ENCODE measurements around the gene LYST. TPM values are rescaled to one million over a fixed set of nuclear protein-coding genes. Genes with fewer than 3 reads are reported as not detected.

The LYST gene
- total and polyA plus RNA-seq, 2 donors (not counting 1 experiment from before 2014, with no cell fraction given) = 7.5 to 50.2 TPM

DNA sequence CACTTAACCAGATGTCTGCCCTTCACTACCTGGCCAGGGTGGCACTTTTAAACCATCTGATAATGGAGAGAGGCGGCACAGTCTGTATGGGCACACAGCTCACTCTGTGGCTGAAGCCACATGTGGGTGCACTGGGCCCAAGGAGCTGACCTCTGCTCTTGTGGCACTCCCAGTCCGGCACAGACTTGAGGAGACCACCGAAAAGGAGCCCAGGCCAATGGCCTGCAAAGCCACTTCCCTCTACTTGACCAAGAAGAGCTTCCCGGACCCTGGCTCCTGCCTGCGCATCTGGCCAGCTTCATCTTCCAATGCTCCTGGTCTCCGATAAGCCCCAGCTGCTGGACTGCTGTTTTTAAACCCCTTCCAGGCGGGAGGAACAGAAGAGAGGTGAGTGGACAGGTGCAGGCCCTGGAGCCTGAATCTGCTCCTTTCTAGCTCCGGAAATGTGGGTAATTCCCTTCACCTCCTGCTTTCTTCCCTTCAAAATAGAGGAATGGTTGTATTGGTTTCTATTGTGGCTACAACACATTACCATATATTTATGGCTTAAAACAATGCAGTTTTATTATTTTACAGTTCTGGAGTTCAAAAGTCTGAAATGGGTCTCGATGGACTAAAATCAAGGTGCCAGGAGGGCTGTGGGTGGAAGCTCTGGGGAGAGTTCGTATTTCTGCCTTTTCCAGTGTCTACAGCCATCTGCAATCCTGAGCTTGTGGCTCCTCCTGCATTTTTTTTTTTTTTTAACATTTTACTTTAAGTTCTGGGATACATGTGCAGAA is 228.8 kb downstream of the LYST start:
- Histone ChIP-seq H3K4me1 (ENCODE audit: control insufficient read depth, extremely low read depth, insufficient read depth, low read length) (peaks cover 3% of the 10 kb centered on the region), H2AFZ (ENCODE audit: low read length) (no peak overlapping the region), H4K20me1 (ENCODE audit: control insufficient read depth, extremely low read depth, insufficient read depth, low read length) (no peaks in the 10 kb centered on the region), H3K4me2 (ENCODE audit: extremely low read depth, insufficient read depth, low read length) (no peak overlapping the region), H3K9ac (ENCODE audit: insufficient read depth, low read length) (no peak overlapping the region), H3K9me3 (ENCODE audit: control insufficient read depth, insufficient read depth, low read depth, low read length) (no peaks in the 10 kb centered on the region), H3K79me2 (ENCODE audit: control insufficient read depth, insufficient read depth, low read length) (no peaks in the 10 kb centered on the region), H3K27ac (ENCODE audit: insufficient read depth, low read length) (no peak overlapping the region), H3K36me3 (ENCODE audit: control insufficient read depth, insufficient read depth, low read length) (no peaks in the 10 kb centered on the region), H3K27me3 (ENCODE audit: control insufficient read depth, insufficient read depth, low read length) (no peaks in the 10 kb centered on the region), H3K4me3 (replicated peaks in 1 of 4; ENCODE audit: control extremely low read depth in 1 of 4, insufficient read depth in 1 of 4, low read depth in 3 of 4, low read length in 4 of 4) (no peak overlapping the region)
- DNase-seq (ENCODE audit: low read depth in 2 of 2) = no peak
- TF ChIP-seq EZH2 (IDR thresholded peaks at IDR 0.05; ENCODE audit: low read length, missing control alignments) (no peak), CTCF (conservative IDR thresholded peaks at IDR 0.05 in 1 of 2, IDR thresholded peaks at IDR 0.05 in 1 of 2; ENCODE audit: low read depth in 1 of 2, low read length in 2 of 2) (no peak)

GRCh38 chr1:235635938-235636662 is 230.6 kb downstream of the LYST start:
- no peak overlapping the region for H2AFZ ChIP-seq (ENCODE audit: low read length)
- no peaks in the 10 kb centered on the region for H3K9me3 ChIP-seq (ENCODE audit: control insufficient read depth, insufficient read depth, low read depth, low read length)
- H3K9ac ChIP-seq (ENCODE audit: insufficient read depth, low read length) = no peak overlapping the region
- no peaks in the 10 kb centered on the region for H3K79me2 ChIP-seq (ENCODE audit: control insufficient read depth, insufficient read depth, low read length)
- no peaks in the 10 kb centered on the region for H3K27me3 ChIP-seq (ENCODE audit: control insufficient read depth, insufficient read depth, low read length)
- H3K27ac ChIP-seq (ENCODE audit: insufficient read depth, low read length) = no peak overlapping the region
- TF ChIP-seq CTCF (conservative IDR thresholded peaks at IDR 0.05 in 1 of 2, IDR thresholded peaks at IDR 0.05 in 1 of 2; ENCODE audit: low read depth in 1 of 2, low read length in 2 of 2) (no peak), EZH2 (IDR thresholded peaks at IDR 0.05; ENCODE audit: low read length, missing control alignments) (no peak)
- no peak for DNase-seq (ENCODE audit: low read depth in 2 of 2)
- H4K20me1 ChIP-seq (ENCODE audit: control insufficient read depth, extremely low read depth, insufficient read depth, low read length) = no peaks in the 10 kb centered on the region
- H3K4me3 ChIP-seq (replicated peaks in 1 of 4; ENCODE audit: control extremely low read depth in 1 of 4, insufficient read depth in 1 of 4, low read depth in 3 of 4, low read length in 4 of 4) = no peak overlapping the region
- H3K4me1 ChIP-seq (ENCODE audit: control insufficient read depth, extremely low read depth, insufficient read depth, low read length) = peaks cover 5% of the 10 kb centered on the region
- H3K36me3 ChIP-seq (ENCODE audit: control insufficient read depth, insufficient read depth, low read length) = no peaks in the 10 kb centered on the region
- no peak overlapping the region for H3K4me2 ChIP-seq (ENCODE audit: extremely low read depth, insufficient read depth, low read length)

All from fibroblast of lung (primary cell).